Left cardiac atrium (tissue), 4 donors: Measurements from ENCODE around the gene TBXAS1. TPM values are rescaled to one million over a fixed set of nuclear protein-coding genes. Genes with fewer than 3 reads are reported as not detected.

Source experiments
- ATAC-seq, 2 donors: fragments of 200-7000 bp; cut with Tn5 transposase; one replicate each; pipeline ENCODE4 v1.9.1; 2020; ENCODE audit warnings: mild to moderate bottlenecking in 2 of 2, moderate library complexity in 2 of 2
- DNase-seq: peaks from one replicate; pipeline ENCODE4 v3.0.0-alpha.2; 2020
- intact Hi-C, 2 donors: fragments of 100-400 bp; cut with DNase I; formaldehyde crosslinking; loops; one replicate each; pipeline versions ENCODE4 v1.14.1 to v1.15.1; 2022 to 2023
- total RNA-seq, 2 donors: library from RNA; stranded (reverse); fragmentation: NEBNext Ultra II Directional; extraction: Animal tissue kit (Norgen Biotek cat#: 25700); gene quantifications; one replicate each; pipeline ENCODE4 v1.2.1, GENCODE V29; 2021
- donor health status: DM: no; HTN: yes; CAD: no.
- donor health status: DM: no; HTN: yes; CAD: no; lungs with severe emphysema.
- donor health status: DM: yes; HTN: yes; CAD: no.
- donor health status: Dilated cardiomyopathy.

Gene TBXAS1
- total RNA-seq, 2 donors from 2014 or later, result 10.0 to 11.3 TPM

- intact Hi-C loops, result no loop called here
- ATAC-seq (no peak), DNase-seq (no peak)
Measured at GRCh38 chr7:139984642-139985539, 155.8 kb downstream of the TBXAS1 start.

DNA sequence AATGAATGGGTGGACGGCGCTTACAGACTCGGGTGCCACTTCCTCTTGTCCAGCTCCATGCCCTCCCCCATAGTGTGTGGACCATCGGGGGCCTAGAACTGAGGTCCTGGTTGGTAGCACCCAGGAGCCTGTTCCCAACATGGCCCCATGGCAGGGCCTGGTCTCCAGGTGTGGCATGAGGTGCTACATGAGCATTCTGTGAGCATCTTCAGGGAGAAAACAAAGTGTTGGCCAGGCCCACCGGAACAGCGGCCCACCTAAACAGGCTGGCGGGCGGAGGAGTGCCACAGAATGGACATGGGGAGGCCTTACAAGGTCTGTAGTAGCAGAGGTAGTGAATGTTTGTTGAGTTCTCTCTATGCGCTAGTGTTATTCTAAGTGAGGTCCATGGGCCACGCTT, 156.7 kb downstream of the TBXAS1 start:
- ATAC-seq (no peak), DNase-seq (no peak)
- intact Hi-C loops, result no loop called here

- ATAC-seq (no peak), DNase-seq (no peak)
- intact Hi-C loops, result no loop called here
Measured at GRCh38 chr7:139987691-139988516, 158.8 kb downstream of the TBXAS1 start.

DNA sequence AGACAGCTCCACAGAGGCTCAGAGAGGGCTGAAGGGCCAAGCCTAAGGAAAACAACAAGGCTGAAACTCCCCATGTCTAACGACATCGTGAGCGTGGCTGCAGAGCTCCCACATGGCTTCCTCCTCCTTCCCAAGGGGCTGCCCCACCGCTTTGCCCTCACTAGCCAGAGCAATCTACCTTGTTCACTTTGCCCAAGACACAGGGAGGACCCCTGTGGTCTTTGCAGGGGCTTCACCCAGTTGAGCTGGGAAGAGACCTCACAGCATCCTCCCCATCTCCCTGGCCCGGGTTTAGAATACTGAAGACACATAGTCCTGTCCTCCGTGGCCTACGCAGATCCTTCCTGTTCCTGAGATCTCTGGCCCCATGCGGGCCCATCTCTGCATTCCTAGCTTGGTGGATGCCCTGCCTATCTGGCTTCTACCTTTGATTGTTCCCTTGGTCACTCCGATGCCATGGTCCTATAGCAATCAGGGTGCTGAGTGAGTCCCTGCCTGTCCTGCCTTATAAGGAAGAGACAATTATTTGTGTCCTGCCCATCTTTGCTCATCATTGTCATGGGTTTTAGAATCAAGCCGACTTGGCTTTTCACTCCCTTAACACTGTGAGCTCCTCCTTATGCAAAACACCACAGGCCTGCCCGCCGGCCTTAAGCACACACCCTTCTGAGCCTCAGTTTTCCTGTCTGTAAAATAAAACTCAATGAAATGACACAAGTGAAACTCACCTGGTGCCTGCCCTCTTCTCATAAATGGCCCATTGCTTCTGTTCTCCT, 160.5 kb downstream of the TBXAS1 start:
- DNase-seq (no peak), ATAC-seq (no peak)
- intact Hi-C loops, result loop anchor here (5.0 to 10.0 kb wide), 2 partner anchors 215 to 367 kb away; partner anchors contain the start of gene HIPK2 (in 1 of the 2)

DNA sequence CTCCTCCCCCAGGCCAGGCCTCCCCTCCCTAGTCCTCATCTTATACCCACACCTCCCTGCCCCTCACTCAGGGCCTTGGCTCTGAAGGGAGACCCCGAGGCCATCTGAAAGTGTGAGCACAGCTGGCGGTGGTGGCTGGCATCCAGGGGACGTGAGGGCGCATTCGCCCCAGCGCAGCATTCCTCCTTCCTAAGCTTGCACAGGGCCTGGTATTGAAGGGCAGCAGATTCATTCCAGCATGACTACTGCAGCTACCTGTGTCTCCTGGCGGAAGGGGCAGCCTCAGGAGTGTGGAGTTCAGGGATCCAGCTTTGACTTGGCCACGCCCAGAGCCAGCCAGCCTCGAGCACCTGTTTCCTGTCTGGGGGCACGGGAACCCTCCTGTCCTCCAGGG, 161.1 kb downstream of the TBXAS1 start:
- intact Hi-C loops, result loop anchor here (5.0 to 10.0 kb wide), 2 partner anchors 215 to 368 kb away; partner anchors contain the start of gene HIPK2 (in 1 of the 2)
- DNase-seq (no peak), ATAC-seq (no peak)

DNA sequence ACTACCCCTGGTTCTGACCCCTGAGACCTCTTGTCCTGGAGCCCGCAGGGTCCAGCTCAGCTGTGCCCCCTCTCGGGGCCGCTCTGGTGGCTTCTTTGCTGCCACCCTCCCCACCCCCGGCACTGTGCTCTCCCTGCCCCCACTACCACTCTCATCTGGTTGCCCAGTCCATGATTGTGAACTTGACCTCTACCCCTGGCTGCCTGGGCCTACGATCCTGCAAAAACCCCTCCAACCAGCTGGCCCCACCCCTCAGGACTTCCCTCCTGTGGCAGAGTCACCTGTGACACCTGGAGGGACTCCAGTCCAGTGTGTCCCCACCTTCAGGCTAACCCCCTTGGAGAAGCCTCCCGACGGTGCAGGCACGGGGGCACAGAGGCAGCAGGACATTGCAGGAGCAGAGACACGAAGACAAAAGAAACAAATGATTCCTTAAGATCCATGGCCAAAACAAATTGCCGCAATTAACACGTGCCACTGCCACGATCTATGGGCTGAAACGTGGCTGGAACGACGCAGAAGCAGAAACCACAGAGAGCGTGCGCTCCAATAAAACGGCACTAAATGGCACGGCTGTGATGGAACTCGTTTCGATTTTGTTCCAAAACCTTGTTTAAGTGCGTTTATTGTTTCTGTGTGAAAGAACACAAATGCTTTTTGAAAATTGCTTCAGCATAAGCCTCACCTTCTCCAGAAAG, 161.7 kb downstream of the TBXAS1 start:
- intact Hi-C loops, result loop anchor here (5.0 to 10.0 kb wide), 2 partner anchors 216 to 368 kb away; partner anchors contain the start of gene HIPK2 (in 1 of the 2)
- DNase-seq (no peak), ATAC-seq (no peak)

DNA sequence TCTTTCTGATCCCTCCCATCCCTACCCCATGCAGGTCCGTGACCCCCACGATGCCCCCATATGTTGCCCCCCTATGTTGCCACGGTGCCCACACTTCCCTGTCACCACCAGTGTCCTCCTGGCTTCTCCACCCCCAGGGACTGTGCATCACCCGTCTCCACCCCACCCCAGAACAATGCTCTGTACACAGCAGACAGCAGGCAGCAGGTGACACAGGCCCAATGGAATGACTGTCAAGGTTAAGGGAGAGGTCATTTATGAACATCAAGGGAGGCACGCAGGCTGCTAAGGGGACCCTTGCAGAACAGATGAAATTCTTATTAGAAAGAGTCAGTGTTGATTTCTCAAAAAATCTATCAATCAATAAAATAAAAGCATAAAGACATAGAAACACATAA, 162.2 kb downstream of the TBXAS1 start:
- ATAC-seq (no peak), DNase-seq (no peak)
- intact Hi-C loops, result loop anchor here (5.0 to 10.0 kb wide), 2 partner anchors 216 to 369 kb away; partner anchors contain the start of gene HIPK2 (in 1 of the 2)

DNA sequence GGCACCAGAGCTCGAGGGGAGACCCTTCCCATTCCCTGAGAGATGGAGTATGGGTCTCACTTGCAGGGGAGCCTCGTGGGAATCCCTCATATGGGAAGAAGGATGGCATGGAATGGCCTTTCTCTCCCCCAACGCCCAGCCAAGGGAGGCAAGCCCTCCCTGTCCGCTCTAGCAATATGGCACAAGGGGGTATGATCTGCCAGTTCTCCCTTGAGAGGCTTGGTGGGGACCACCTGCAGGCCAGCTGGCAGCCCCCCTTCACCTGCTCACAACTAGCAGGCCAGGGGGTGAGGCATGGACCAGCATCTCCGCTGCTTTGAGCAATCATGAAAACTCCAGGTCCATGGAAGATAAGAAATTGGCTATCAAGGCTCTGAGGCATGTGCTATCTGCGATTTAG, 162.8 kb downstream of the TBXAS1 start:
- DNase-seq (no peak), ATAC-seq (no peak)
- intact Hi-C loops, result loop anchor here (5.0 to 10.0 kb wide), 2 partner anchors 217 to 370 kb away; partner anchors contain the start of gene HIPK2 (in 1 of the 2)

DNA sequence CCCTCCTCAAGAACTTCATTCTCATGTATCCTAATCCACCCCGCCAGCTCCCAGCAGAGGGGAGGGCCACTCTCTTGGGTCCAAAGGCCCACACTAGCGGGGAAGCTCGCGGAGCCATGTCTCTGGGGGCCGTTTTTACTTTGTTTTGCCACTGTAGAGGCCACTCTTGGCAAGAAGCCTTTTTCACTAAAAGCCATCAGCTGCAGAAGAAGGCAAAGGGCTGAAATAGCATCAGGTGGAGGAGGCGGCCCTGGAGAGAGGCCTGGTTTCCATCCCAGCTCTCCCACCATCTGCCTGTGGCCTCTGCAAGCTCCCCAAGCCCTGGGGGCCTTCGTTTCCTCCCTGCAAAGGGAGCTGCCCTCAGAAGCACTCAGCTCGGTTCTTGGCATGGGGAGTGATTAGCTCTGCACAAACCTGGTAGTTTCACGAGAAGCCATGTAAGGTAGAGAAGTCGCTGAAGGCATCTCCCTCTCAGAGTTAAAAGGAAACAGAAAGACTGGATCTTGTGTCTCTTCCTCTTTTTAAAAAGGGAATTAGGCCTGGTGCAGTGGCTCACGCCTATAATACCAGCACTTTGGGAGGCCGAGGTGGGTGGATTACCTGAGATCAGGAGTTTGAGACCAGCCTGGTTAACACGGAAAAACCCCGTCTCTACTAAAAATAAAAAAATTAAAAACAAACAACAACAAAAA, 163.4 kb downstream of the TBXAS1 start:
- ATAC-seq, result no peak
- intact Hi-C loops, result loop anchor here (5.0 to 10.0 kb wide), 2 partner anchors 218 to 370 kb away; partner anchors contain the start of gene HIPK2 (in 1 of the 2)
- no peak for DNase-seq

DNA sequence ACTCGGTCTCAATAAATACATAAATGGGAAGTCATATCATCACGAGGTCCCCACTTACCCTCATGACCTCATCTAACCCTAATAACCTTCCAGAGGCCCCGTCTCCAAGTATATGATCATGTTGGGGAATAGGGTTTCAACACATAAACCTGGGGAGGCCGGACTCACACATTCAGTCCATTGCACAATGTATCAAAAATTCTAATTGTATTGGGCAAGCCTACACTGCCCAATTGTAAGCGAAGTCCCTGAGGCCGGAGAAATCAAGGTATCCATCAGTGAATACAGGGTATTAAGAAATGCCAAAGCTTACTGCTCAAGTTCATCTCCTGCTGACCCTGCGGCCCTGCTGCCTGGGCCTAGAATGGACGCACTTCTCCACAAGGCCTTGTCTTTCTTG, 164.1 kb downstream of the TBXAS1 start:
- intact Hi-C loops, result loop anchor here (5.0 to 10.0 kb wide), 2 partner anchors 218 to 371 kb away; partner anchors contain the start of gene HIPK2 (in 1 of the 2)
- DNase-seq (no peak), ATAC-seq (no peak)

GRCh38 chr7:139993592-139993991, 164.5 kb downstream of the TBXAS1 start:
- intact Hi-C loops, result loop anchor here (5.0 to 10.0 kb wide), 2 partner anchors 219 to 371 kb away; partner anchors contain the start of gene HIPK2 (in 1 of the 2)
- no peak for DNase-seq
- no peak for ATAC-seq

GRCh38 chr7:139994356-139994755, 165.3 kb downstream of the TBXAS1 start:
- intact Hi-C loops, result loop anchor here (5.0 to 10.0 kb wide), 2 partner anchors 220 to 372 kb away; partner anchors contain the start of gene HIPK2 (in 1 of the 2)
- DNase-seq (no peak), ATAC-seq (no peak)

DNA sequence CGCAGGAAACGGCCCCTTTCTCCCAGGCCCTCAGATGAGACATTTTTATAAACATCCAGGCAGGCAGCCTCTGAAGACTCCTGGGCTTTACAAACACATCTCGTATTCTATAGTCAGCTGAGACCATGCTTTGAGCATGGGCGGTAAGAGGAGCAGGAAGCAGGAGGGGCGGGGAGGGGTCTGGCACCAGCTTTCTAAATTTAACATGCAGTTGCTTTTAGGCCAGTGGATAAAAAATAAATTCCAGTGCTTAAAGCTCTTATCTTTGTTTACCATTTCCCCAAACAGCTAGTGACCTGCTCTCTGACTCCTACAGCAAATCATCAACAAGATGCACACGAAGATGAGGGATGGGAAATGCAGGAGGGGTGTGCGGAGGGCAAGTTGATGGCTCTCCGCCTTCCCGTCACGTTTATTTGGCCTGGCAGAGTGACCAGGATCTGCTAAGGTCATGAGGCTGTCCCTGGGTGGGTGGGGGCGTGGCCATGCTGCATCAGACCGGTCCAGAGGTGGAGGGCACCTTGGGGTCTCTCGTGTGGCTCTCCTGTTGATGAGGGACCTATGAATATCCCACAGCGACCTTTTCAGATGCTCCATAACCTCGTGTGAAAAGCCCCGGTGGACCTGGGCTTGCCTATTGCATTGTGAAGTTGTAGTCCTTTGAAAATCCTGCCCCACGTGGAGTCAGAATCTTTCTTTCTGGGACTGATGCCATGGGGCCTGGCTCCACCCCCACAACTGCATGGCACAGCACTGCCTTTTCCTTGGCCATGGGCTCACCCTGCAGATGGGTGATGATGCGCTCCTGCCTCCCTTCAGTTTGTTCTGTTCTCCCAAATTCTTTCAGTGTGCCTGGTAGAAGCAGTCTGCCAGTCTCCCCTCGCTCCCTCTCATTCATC, 166.2 kb downstream of the TBXAS1 start:
- DNase-seq, result peak; percentile 49
- intact Hi-C loops, result loop anchor here in 1 of 2 donors (10.0 kb wide), 1 partner anchor 220 kb away; the partner anchor contains the start of gene HIPK2
- ATAC-seq, result peak; percentile 87 to 89

DNA sequence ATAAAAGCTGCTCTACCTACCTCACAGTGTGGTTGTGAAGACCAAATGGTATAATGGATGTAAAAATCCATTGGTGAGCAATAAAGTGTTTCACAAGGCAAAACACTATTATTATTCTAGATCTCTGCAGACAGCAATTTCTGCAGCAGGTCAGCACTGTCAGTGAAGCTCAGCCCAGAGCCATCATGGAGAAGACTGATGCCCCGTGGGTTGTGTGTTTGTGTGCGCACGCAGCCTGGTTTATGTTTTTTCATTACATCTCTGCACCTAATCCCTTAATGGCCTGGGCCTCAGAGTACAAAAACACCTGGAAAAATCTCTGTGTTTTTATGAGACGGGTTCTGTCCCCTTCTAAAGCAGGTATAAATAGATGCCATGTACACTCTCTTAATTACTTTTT, 169.5 kb downstream of the TBXAS1 start:
- ATAC-seq, result no peak
- intact Hi-C loops, result loop anchor here in 1 of 2 donors (10.0 kb wide), 1 partner anchor 224 kb away; the partner anchor contains the start of gene HIPK2
- DNase-seq, result no peak

DNA sequence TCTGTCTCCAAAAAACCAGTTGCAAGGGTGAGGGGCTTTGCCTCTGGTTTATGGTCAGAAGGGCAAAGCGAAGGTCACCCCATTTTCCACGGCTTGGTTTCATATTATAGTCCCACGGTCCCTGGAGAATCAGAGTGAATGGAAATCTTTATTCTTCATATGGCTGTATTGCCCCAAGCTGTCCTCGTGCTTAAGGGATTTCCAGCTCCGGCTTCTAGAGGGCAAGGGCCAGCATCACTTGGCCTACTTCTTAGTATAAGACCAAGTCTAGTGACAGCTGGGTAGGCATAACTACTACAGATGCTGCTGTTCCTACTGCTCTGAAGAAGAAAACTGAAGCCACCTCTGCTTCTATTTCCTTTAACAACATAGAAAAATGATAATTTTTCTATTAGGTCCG, 170.5 kb downstream of the TBXAS1 start:
- intact Hi-C loops, result loop anchor here in 1 of 2 donors (10.0 kb wide), 1 partner anchor 225 kb away; the partner anchor contains the start of gene HIPK2
- ATAC-seq, result no peak
- no peak for DNase-seq

DNA sequence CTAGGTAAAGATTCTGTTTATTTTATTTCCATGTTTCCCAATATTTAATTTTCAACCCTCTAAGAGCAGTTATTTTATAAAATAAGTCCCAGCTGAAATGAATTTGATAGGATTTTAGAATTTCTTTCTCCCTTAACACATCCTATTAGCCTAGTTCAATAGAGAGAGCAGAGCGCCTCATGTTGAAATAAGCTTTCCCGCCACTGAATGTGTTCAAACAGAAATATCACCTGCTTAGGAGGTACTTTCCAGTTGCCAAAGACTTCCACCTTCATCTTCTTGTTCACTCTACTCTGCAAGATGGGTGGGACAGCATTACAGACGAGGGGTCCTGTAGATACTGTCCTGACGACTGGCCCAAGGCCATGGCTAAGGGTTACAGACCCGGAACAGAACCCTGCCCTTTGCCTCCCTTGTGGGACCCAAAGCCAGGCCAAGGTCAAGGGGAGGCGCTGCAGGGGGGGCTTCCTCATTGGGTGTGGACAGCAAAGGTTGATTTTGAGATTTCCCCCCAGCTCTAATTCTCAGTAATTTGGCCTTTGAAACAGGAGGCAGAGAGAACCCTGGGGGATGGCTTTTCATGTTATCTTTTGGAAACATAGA, 171.7 kb downstream of the TBXAS1 start:
- intact Hi-C loops, result loop anchor here (5.0 to 10.0 kb wide), 5 partner anchors 223 to 503 kb away; partner anchors contain the start of gene HIPK2 (in 1 of the 2)
- DNase-seq (no peak), ATAC-seq (no peak)
